ENCODE measurements around the gene CLPTM1. TPM values are rescaled to one million over a fixed set of nuclear protein-coding genes. Genes with fewer than 3 reads are reported as not detected.

The CLPTM1 gene
- total RNA-seq, 1 experiment from 2014 or later, result 82.0 TPM

DNA sequence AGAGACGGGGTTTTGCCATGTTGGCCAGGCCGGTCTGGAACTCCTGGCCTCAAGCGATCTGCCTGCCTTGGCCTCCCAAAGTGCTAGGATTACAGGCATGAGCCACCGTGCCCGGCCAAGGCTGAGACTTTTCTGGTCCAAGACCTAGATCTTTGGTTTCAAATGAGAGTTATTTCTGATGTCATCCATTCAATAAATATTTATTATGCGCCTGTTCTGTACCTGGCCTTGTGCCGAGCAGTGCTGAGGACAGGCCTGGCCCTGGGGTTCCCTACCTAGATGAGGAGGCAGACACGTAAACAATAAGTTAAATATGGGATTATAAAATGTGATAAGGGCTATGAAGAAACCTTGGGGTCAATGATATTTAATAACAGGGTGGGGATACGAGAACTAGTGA lies 50.6 kb downstream of the CLPTM1 start:
- H3K4ac ChIP-seq (ENCODE audit: low read depth, low read length), result no peak overlapping the region
- H3K23ac ChIP-seq (ENCODE audit: insufficient read length, low read depth, low read length), result no peak overlapping the region
- no peaks in the 10 kb centered on the region for H3K79me2 ChIP-seq (ENCODE audit: insufficient read depth, low read length)
- H3K27me3 Mint-ChIP-seq (ENCODE audit: low read depth), result no peaks in the 10 kb centered on the region; the same call in 1 of the 2 replicates
- peaks cover 0 to 4% (median 3%) of the 10 kb centered on the region in 3 experiments; a peak in 2 of 7 replicates for H3K36me3 Mint-ChIP-seq (ENCODE audit: insufficient read depth in 1 of 3, low read depth in 3 of 3)
- peaks cover 2 to 11% of the 10 kb centered on the region in 2 experiments; a peak in 3 of 4 replicates for H3K4me1 Mint-ChIP-seq
- no peak overlapping the region for H4K5ac ChIP-seq (ENCODE audit: insufficient read length, low read depth, low read length)
- H3K79me1 ChIP-seq (ENCODE audit: insufficient read depth, low read depth, low read length, poor library complexity, severe bottlenecking), result no peaks in the 10 kb centered on the region
- H4K8ac ChIP-seq (replicated peaks; ENCODE audit: insufficient read length, low read depth, low read length), result no peak overlapping the region
- H3K9me3 Mint-ChIP-seq, result no peaks in the 10 kb centered on the region
- no peak overlapping the region for H3K18ac ChIP-seq (ENCODE audit: insufficient read length, low read depth, low read length)
- no peaks in the 10 kb centered on the region for H3K9me3 ChIP-seq (ENCODE audit: control insufficient read depth, low read depth, low read length)
- no peak overlapping the region for H3K14ac ChIP-seq (ENCODE audit: insufficient read depth, low read length)
- H2AFZ ChIP-seq (ENCODE audit: low read length), result no peak overlapping the region
- WGBS (ENCODE audit: extremely low coverage, insufficient read length, low lambda C conversion rate), result no CpG with 5 or more reads among the region's 9 CpGs
- H2BK120ac ChIP-seq (ENCODE audit: low read depth, low read length, poor library complexity, severe bottlenecking), result no peak overlapping the region
- no peaks in the 10 kb centered on the region for H4K20me1 ChIP-seq (ENCODE audit: control insufficient read depth, insufficient read depth, insufficient read length)
- no peak for TF ChIP-seq CTCF (conservative IDR thresholded peaks at IDR 0.05)
- no peaks in the 10 kb centered on the region for H3K4me1 ChIP-seq (ENCODE audit: insufficient read depth, low read length)
- peak overlapping the region in 1 of 3 experiments; percentile 62; a peak in 2 of 7 replicates for H3K27ac Mint-ChIP-seq
- no peak overlapping the region for H2BK12ac ChIP-seq (ENCODE audit: insufficient read length, low read depth, low read length)
- no peak overlapping the region for H3K4me2 ChIP-seq (ENCODE audit: insufficient read depth, insufficient read length, low read length)
- no peak overlapping the region for H2BK20ac ChIP-seq (ENCODE audit: low read depth, low read length, poor library complexity, severe bottlenecking)
- no peak overlapping the region for H3K9ac ChIP-seq (ENCODE audit: extremely low read depth, insufficient read length, low read length)
- H3K4me3 Mint-ChIP-seq, result no peak overlapping the region
- H2BK5ac ChIP-seq (ENCODE audit: insufficient read length, low read length), result no peak overlapping the region
- H3K23me2 ChIP-seq (ENCODE audit: insufficient read length, low read depth, low read length, poor library complexity, severe bottlenecking), result no peaks in the 10 kb centered on the region
- H3T11ph ChIP-seq (ENCODE audit: low read length), result no peak overlapping the region
- no peak overlapping the region for H4K91ac ChIP-seq (ENCODE audit: insufficient read length, low read depth, low read length)
- no peak overlapping the region for H3K56ac ChIP-seq (ENCODE audit: insufficient read length, low read depth, low read length)
- H3K27ac ChIP-seq (ENCODE audit: insufficient read length, low read depth, low read length), result no peak overlapping the region
- no peak overlapping the region for H2AK5ac ChIP-seq (ENCODE audit: insufficient read length, low read length)
- no peak for DNase-seq
- no peak overlapping the region for H2BK15ac ChIP-seq (ENCODE audit: low read depth, low read length)
- H3K27me3 ChIP-seq (ENCODE audit: insufficient read depth, low read length), result no peaks in the 10 kb centered on the region
